Myocyte (in vitro differentiated cells): ENCODE data around the gene IL19. TPM values are rescaled to one million over a fixed set of nuclear protein-coding genes. Genes with fewer than 3 reads are reported as not detected.

Experiments used
- DNase-seq: peaks from one replicate; pipeline ENCODE4 v3.0.0-alpha.2; 2012; ENCODE audit warnings: low read depth
- total RNA-seq: library from RNA; depleted of rRNA; stranded (reverse); fragments of >200 nt; gene quantifications from 2 replicates; pipeline ENCODE4 v1.2.3, GENCODE V29; 2014

Gene IL19
- total RNA-seq, 1 donor from 2014 or later: not detected

GRCh38 chr1:206886831-206887230 lies 116.3 kb downstream of the IL19 start:
- no peak for DNase-seq

- no peak for DNase-seq
Observed at GRCh38 chr1:206887701-206888100, 117.1 kb downstream of the IL19 start.

GRCh38 chr1:206890125-206891060 lies 119.8 kb downstream of the IL19 start:
- DNase-seq: peak; percentile 60

GRCh38 chr1:206891412-206891811 lies 120.8 kb downstream of the IL19 start:
- DNase-seq: no peak

Other genes starting within 250 kb of the IL19 start
- 36.7 and 42.7 TPM in 2 replicates for gene EIF2D, start 158.3 kb upstream of the IL19 start, total RNA-seq
- gene DYRK3, start 135.2 kb upstream of the IL19 start, total RNA-seq: 11.5 and 14.9 TPM in 2 replicates
- gene MAPKAPK2, start 85.9 kb upstream of the IL19 start, total RNA-seq: 67.2 and 74.5 TPM in 2 replicates
- not detected in 2 replicates for gene IL10, start 1.7 kb downstream of the IL19 start, total RNA-seq
- gene IL20, start 94.8 kb downstream of the IL19 start, total RNA-seq: not detected in 2 replicates
- gene IL24, start 126.7 kb downstream of the IL19 start, total RNA-seq: not detected in 2 replicates
- gene FCMR, start 151.2 kb downstream of the IL19 start, total RNA-seq: not detected in 2 replicates
- gene PIGR, start 175.7 kb downstream of the IL19 start, total RNA-seq: not detected in 2 replicates
- not detected in 2 replicates for gene FCAMR, start 199.7 kb downstream of the IL19 start, total RNA-seq